Measurements from ENCODE around the gene CTU2. TPM values are rescaled to one million over a fixed set of nuclear protein-coding genes. Genes with fewer than 3 reads are reported as not detected.

CTU2 gene
- total and polyA plus RNA-seq, 10 of the 15 experiments (the other 5 are each of a cell fraction or from before 2014, with no cell fraction given): 0.32 to 44.5 (median 18.2) TPM

GRCh38 chr16:88700636-88701482 lies 5.4 kb upstream of the CTU2 start (continued):
- TF ChIP-seq CTCF (IDR thresholded peaks at IDR 0.05 in 2 of 3, conservative IDR thresholded peaks at IDR 0.05 in 1 of 3; ENCODE audit: control insufficient read depth in 2 of 3, extremely low read depth in 1 of 3, insufficient read depth in 1 of 3, low read depth in 3 of 3, low read length in 3 of 3) (no peak), RB1 (IDR thresholded peaks at IDR 0.05; ENCODE audit: borderline replicate concordance) (peak; percentile 64; the same call in 1 of the 2 replicates), SUPT20H (IDR thresholded peaks at IDR 0.05; ENCODE audit: borderline replicate concordance, control insufficient read depth, low read depth, low read length) (no peak), NFYB (IDR thresholded peaks at IDR 0.05; ENCODE audit: insufficient read depth, low read depth, low read length) (no peak)
- TF ChIP-seq, protein P1, sequence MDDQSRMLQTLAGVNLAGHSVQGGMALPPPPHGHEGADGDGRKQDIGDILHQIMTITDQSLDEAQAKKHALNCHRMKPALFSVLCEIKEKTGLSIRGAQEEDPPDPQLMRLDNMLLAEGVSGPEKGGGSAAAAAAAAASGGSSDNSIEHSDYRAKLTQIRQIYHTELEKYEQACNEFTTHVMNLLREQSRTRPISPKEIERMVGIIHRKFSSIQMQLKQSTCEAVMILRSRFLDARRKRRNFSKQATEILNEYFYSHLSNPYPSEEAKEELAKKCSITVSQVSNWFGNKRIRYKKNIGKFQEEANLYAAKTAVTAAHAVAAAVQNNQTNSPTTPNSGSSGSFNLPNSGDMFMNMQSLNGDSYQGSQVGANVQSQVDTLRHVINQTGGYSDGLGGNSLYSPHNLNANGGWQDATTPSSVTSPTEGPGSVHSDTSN (IDR thresholded peaks at IDR 0.05; ENCODE audit: insufficient replicate concordance, low read depth, low read length): peak; percentile 84

Data from GM12878 (cell line).